Stromal cell of bone marrow (primary cell): ENCODE data around the gene ANO6.
"Not testable (repeated sequence)": the region's sequence is repeated elsewhere in the genome, so short reads cannot be mapped to it uniquely, and the experiment has no call there.

ENCODE experiments used
- DNase-seq: peaks from one replicate; pipeline ENCODE4 v3.0.0-alpha.2; 2012; ENCODE audit warnings: low read depth

The ANO6 gene

GRCh38 chr12:45309836-45310626 is 94.1 kb downstream of the ANO6 start:
- DNase-seq: peak; percentile 48

- DNase-seq: no peak
These were observed 94.7 kb downstream of the ANO6 start for GRCh38 chr12:45310627-45310968.

DNA sequence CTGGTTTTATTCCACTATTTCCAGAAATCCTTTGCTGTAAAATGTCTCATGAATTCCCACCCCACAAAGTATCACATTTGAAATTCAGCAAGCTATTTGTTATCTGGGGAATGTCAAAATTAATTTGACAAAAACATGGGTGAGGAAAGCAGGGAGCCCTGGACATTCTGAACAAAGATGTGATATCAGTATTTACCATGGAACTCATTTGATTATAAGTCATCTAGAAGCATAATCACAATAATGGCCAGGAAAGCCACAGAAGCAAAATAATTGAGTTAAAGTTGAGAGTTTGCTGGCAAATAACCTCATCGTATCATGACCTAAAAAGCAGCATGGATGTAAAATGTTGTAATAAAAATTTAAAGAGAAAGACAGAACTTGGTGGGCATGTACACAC is 96.1 kb downstream of the ANO6 start:
- DNase-seq: no peak

DNA sequence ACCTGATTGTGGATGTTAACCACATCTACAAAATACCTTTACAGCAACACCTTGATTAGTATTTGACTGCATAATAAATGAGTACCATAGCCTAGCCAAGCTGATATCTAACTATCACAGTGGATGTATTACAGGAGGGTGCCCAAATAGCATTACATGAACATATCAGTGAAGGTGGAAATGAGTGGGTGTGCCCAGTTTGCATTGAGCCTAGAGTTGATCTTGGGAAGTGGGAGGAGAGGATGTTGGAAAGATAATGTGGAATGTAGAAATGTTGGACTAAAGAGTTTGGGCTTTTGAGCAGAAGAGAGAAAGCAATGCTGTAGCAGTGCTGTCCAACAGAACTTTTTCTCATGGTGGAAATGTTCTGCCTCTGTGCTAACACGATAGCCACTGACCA is 98.9 kb downstream of the ANO6 start:
- DNase-seq: no peak

DNA sequence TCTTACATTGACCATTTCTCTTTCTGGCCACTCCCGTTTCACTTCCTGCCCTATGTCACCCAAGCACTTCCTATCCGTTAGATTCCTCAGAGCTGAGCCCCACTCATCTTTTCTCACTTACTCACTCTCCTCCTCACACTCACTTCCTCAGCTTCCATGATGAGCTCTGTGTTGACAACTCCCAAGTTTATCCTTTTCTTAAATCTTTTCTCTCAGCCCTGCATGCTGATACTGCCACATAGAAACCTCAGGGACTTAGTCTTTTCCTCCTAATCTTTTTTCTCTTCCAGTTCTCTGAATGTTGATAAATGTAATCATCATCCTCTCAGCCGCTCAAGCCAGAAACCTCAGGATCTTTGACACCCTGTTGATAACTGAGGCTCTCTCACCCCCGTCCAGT is 99.6 kb downstream of the ANO6 start:
- no peak for DNase-seq

DNA sequence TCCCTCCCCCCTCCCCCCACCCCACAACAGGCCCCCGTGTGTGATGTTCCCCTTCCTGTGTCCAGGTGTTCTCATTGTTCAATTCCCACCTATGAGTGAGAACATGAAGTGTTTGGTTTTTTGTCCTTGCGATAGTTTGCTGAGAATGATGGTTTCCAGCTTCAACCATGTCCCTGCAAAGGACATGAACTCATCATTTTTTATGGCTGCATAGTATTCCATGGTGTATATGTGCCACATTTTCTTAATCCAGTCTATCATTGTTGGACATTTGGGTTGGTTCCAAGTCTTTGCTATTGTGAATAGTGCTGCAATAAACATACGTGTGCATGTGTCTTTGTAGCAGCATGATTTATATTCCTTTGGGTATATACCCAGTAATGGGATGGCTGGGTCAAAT is 101.4 kb downstream of the ANO6 start:
- not testable (repeated sequence) for DNase-seq

DNA sequence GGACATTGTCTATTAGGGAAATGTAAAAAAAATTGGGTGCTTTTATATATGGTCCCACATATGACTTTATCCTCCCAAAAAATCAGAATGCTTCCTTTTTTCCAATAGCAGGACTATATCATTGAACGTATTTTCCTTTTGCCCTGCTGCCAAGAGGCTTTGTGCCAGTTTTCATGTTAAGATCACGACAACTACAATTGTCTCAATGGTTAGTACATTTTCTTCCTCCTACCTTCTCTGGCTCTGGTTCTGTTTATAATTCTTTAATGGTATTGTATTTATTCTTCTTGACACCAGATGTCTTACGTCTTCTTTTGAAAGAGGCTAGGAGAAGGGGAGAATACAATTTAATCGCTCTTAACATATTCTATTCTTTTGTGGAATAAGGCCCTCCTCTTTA is 106.9 kb downstream of the ANO6 start:
- DNase-seq: no peak

GRCh38 chr12:45324391-45324790 is 108.5 kb downstream of the ANO6 start:
- DNase-seq: no peak

DNA sequence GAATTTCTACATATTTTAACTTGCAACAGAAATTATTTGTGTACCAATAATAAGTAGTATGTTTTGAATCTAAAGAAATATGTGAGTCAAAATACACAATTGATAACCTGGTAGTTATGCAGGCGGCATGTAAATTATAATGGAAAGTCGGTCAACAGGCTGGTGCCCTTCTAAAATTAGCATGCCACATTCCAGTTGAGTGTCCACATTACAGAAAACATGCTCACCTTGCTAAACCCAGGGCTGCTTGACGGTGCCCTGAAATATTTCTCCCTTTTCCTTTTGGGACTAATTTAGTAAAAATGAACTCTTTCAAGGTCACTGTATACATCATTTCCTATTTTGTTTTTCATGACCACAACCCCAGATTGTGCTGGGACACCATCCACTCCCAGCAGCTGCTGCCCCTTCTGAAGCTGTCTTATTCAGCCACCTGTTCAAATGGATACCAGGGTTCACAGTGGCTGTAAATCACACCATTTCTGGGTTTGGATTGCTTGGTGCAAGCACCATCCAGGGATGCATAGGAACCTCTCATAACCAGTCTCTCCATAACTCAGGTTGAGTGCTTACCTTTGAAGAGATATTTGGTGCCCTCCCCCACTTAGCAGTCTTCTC is 110.6 kb downstream of the ANO6 start:
- DNase-seq: no peak

DNA sequence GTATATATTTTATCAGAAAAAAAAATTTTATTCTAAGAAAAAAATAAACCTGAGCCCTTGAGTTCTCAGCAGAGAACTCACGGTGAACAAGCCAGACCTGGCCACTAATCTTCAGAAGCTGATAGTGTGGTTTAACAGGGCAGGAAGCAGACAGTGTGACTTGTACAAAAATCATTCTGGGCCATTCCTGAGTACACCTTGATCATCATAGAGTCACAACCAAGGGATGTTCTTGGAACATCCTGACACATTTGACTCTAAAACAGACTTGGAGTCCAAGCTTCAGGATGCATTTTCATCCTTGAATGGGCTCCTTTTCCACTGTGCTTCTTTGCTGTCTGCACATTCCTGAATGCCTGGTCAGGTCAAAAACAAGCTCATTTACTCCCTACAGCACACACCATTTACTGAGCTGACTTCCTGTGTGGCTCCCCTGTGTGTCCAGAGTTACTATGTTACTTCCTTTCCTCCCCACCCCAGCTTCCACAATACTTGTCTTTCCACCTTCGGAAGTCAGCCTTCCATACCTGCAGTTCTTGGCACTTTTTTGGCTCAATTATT is 112.0 kb downstream of the ANO6 start:
- DNase-seq: no peak

DNA sequence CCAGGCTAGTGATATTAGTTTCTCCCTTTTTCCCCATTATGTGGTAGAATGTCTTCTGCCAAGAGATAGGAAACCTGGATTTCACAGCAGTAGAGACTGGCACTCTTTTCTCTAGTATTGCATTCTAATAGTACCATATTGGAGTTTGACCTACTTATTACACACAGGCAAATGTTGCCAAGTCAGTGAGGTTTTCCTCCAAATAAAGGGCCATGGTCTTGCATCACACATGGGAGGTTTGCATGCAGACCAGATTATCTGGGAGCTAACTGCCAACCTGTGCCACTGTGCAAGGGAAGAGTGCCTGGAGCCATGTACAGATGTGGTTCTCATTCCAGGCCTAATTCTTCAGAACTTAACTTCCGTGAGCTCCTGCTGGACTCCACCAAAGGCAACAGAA is 113.3 kb downstream of the ANO6 start:
- DNase-seq: no peak

DNA sequence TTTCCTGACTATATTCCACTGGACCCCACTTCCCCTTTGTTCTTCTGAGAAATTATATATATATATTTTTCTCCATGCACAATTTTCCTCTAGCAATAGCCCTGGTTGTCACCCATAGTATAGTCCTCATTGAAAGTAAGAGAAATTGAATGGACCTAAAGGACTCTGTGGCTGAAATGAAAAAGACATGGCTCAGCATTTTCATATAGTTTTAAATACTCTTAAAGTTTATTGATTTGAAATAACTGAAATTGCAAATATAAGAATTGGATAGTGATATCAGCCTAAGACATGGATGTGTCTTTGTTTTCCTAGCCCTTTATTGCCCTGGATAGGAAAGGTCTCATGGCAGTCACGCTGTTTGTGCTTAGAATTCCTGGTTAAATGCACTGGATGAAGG is 113.8 kb downstream of the ANO6 start:
- no peak for DNase-seq

- DNase-seq: no peak
These were observed 115.7 kb downstream of the ANO6 start for GRCh38 chr12:45331552-45331951.

- DNase-seq: no peak
These were observed 118.5 kb downstream of the ANO6 start for GRCh38 chr12:45334396-45334795.

GRCh38 chr12:45336331-45336730 is 120.4 kb downstream of the ANO6 start:
- DNase-seq: peak; percentile 71

- DNase-seq: peak; percentile 57
These were observed 121.1 kb downstream of the ANO6 start for GRCh38 chr12:45336762-45337596.

DNA sequence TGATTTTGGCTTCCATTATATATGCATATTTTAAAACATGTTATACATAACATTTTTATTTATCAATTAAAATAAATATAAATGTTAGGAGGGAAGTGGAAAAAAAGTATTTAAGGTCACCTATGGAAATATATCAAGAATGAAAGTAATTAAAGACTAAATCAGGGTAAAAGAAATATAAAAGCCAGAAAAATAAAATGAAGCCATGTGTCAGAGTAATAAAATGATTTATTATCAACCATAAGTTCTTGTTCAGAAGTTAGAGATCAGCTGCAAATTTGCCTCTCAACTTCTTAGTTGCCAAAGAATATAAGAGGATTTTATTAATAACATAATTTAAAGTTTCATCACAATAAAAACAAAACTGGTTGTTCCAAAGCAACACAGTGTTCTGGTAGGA is 121.9 kb downstream of the ANO6 start:
- DNase-seq: no peak

GRCh38 chr12:45338272-45338671 is 122.4 kb downstream of the ANO6 start:
- no peak for DNase-seq

DNA sequence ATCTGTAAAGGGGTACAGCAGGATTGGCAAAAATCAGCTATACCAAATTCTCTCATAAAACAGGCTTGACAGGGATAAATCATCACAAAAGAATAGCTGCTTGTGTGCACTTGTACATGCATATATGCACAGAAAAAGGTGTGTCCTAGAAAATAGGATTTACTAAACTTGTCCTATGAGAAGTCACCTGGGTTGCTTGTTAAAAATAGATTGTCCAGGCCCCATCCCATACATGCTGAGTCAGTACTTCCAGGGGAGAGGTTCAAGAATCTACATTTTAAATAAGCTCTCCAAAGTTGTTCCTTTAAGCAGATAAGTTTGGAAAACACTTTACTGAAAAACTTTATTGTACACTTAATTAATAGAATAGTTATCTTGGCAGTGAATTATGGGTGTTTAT is 123.1 kb downstream of the ANO6 start:
- no peak for DNase-seq

GRCh38 chr12:45342171-45342570 is 126.3 kb downstream of the ANO6 start:
- DNase-seq: no peak

DNA sequence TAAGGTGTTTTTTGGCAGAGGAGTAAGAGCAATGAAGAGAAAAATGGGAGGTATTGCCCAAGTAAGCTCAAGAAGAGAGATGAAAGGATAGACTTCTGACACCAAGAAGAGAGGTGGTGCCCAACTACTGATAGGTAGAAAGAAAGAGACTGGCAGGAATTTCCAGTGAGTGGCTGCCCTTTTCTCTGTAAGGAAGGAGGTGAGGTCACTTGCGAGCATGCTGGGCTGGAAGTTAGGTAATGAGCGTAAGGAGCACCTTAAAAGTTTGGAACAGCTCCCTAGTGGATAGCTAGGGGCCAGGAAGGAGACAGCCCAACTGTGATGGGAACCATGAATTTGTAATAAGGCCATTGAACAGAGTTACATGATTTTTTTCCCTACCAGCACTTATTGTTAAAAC is 127.0 kb downstream of the ANO6 start:
- no peak for DNase-seq

DNA sequence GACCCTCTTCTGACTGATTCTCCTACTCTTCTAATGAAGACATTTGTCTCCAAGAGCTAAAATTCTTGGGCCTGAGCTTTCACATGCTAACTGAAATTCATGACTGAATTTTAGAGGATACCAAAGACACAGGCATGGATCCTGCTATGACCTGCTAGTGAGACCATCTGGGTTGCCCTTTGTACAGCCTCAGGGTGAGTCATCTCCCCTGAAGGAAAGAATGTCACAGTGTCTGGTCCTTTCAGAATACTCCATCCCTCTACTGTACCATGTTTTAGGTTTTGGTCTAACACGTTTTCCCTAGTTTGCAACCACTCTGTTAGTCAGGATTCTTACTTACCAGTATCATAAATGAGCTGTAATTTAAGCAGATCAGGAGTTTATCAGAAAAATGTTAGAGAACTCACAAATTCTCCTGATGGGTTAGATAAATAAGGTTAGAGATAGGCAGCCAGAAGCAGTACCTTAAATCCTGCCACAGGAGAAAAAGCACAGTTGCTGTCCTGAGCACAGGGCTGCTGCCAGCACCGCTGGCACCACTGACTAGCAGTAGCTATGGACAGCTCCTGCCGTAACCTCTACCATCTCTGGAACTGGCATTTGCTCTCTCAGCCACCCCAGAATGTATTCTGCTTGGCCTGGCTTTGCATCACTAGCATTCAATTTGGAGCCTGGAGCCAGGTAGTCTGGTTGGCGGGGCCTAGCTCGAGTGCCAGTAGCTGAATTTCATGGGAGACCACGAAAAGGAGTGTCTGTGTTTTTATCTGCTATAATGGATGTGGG is 127.6 kb downstream of the ANO6 start:
- no peak for DNase-seq
